GM18861 (cell line): ENCODE results near the gene TXNRD3.
A peak's percentile ranks its signal among the peaks of the same experiment; 100 is the strongest.

Experiments used
- ATAC-seq: cut with Tn5 transposase; IDR thresholded peaks from one replicate; pipeline ENCODE4 v1.9.1; 2021; ENCODE audit not compliant: unreplicated experiment

Gene TXNRD3

GRCh38 chr3:126654571-126655383, at the start of gene TXNRD3:
TXNRD3 (minus strand) TSS chr3:126655124.
- no peak for ATAC-seq

- peak; percentile 94 for ATAC-seq
Observed at GRCh38 chr3:126703512-126704493, 48.9 kb upstream of the TXNRD3 start, which contains the start of gene CHCHD6. CHCHD6 (plus strand) TSS chr3:126704240; CDS start chr3:126704313, 73 bp downstream.

- no peak for ATAC-seq
Observed at GRCh38 chr3:126699011-126699410, 44.1 kb upstream of the TXNRD3 start.

GRCh38 chr3:126696701-126697267, 41.9 kb upstream of the TXNRD3 start:
- no peak for ATAC-seq

GRCh38 chr3:126693921-126694320, 39.0 kb upstream of the TXNRD3 start:
- no peak for ATAC-seq

GRCh38 chr3:126692858-126693257, 37.9 kb upstream of the TXNRD3 start:
- no peak for ATAC-seq

- no peak for ATAC-seq
Observed at GRCh38 chr3:126691765-126692164, 36.8 kb upstream of the TXNRD3 start.

- ATAC-seq = no peak
Observed at GRCh38 chr3:126685493-126685892, 30.6 kb upstream of the TXNRD3 start.

- ATAC-seq = no peak
Observed at GRCh38 chr3:126685021-126685420, 30.1 kb upstream of the TXNRD3 start.

GRCh38 chr3:126684218-126684751, 29.4 kb upstream of the TXNRD3 start:
- no peak for ATAC-seq

GRCh38 chr3:126683069-126683468, 28.1 kb upstream of the TXNRD3 start:
- no peak for ATAC-seq

GRCh38 chr3:126682009-126682408, 27.1 kb upstream of the TXNRD3 start:
- ATAC-seq = no peak

- ATAC-seq = no peak
Observed at GRCh38 chr3:126680667-126681055, 25.7 kb upstream of the TXNRD3 start.

GRCh38 chr3:126679831-126680666, 25.1 kb upstream of the TXNRD3 start:
- ATAC-seq = no peak

GRCh38 chr3:126679318-126679751, 24.4 kb upstream of the TXNRD3 start:
- no peak for ATAC-seq

- no peak for ATAC-seq
Observed at GRCh38 chr3:126678693-126679317, 23.9 kb upstream of the TXNRD3 start.

GRCh38 chr3:126677862-126678503, 23.1 kb upstream of the TXNRD3 start:
- no peak for ATAC-seq

GRCh38 chr3:126676919-126677705, 22.2 kb upstream of the TXNRD3 start:
- ATAC-seq = no peak
